Ammon's horn (tissue), 1 donor: ENCODE data around the gene SLC16A1.
"Not testable (repeated sequence)": the region's sequence is repeated elsewhere in the genome, so short reads cannot be mapped to it uniquely, and the experiment has no call there.

Experiments used
- DNase-seq: peaks from one replicate; pipeline ENCODE4 v3.0.0-alpha.2; 2016; ENCODE audit warnings: low spot score

The SLC16A1 gene

DNA sequence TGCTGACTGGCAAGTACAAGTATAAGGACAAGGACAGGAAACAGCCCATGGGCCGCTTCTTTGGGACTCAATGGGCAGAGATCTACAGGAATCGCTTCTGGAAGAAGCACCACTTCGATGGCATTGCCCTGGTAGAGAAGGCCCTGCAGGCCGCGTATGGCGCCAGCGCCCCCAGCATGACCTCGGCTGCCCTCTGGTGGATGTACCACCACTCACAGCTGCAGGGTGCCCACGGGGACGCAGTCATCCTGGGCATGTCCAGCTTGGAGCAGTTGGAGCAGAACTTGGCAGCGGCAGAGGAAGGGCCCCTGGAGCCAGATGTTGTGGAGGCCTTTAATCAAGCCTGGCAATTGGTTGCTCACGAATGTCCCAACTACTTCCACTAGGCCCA, 32.0 kb downstream of the SLC16A1 start:
- no peak for DNase-seq

GRCh38 chr1:112923234-112923958, 32.6 kb downstream of the SLC16A1 start:
- no peak for DNase-seq

DNA sequence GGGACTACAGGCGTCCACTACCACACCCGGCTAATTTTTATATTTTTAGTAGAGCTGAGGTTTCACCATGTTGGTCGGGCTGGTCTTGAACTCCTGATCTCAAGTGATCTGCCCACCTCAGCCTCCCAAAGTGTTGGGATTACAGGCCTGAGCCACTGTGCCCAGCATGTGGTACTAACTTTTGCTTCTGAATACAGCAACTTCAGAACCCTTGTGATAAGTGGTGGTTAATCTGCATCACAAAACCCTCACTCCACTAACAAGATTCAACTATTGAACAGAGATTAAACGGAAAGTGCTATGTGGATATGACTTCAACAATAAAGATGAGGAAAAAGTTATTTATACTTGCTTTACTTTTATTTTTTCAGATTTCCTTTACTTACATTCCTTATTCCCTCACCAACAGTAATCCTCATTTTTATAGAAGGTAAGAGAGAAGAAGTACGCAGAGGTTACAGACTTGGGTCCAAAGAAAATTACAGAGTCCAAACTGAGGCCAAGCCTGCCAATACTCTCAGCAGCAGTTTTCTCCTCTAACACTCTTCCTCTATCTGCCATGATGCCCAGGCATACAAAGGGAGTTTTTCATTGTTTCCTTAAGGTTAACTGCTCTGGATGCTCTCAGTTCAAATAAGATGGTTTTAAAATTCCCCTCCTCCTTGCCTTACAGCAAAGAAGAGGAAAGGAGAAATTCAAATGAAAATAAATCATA, 44.3 kb downstream of the SLC16A1 start:
- DNase-seq = no peak

GRCh38 chr1:112909847-112910246, 46.1 kb downstream of the SLC16A1 start:
- no peak for DNase-seq

DNA sequence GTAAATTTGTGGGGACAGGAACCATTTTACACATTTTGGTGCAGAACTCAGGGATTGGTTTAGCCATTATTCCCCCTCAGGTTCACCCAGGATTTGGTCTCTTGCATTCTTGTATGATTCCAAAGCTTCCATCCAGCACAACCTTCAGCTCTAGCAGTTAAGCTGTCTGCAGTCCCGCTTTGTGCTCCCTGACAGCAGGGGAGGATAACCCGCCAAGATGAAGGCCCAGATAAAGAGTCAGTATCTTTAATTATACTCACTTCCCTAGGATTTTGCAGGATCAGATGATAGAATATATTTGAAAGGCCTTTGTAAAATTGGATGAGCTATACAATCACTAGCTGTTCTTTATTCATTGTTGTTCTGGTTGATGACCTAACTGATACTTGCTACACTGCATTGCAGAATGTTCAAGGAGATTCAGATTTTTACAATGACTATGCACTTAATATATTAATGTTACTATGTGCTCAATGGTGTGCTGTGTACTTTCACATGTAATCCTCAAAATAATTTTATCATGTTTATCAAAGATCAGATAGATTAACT, 49.8 kb downstream of the SLC16A1 start:
- DNase-seq = no peak

- DNase-seq = no peak
Observed at GRCh38 chr1:112905395-112906149, 50.4 kb downstream of the SLC16A1 start.

DNA sequence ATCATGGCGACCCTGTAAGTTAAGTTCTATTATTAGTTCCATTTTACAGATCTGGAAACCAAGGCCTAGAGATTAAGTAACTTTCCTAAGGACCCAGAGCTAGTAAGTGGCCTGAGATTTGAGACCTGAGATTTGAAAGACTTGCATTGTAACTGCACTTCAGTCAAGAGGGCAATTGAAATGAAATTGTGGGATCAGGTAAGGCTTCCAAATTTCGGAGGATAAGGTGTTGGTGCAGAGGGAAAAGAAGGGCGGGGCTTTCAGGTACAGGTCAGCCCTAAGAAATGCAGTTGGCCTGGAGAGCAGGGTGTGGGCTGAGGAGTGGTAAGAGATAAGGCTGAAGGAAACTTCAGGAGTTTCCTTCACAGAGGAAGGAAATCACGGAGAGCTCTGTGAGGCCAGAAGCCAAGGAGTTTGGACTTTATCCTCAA, 51.1 kb downstream of the SLC16A1 start:
- no peak for DNase-seq

DNA sequence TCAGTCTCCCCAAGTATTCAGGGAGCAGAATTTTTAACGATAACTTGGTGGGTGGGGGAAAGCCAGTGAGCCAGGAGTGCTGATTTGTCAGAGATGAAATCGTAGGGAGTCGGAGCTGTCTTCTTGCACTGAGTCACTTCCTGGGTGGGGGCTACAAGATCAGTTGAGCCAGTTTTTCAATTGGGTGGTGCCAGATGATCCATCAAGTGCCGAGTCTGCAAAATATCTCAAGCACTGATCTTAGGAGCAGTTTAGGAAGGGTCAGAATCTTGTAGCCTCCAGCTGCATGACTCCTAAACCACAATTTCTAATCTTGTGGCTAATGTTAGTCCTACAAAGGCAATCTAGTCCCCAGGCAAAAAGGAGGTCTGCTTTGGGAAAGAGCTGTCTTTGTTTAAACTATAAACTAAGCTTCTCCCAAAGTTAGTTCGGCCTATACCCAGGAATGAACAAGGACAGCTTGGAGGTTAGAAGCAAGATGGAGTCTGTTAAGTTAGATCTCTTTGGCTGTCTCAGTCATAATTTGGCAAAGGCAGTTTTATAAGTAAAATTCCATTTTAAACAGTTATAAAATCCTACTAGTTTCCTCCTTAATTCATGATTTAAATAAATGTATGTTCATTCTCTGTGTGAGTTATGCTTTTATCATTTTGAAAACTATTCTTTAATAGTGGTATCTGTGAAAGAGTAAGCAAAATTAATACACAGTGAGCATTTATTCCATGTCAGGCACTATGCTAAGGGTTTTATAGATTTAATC, 51.7 kb downstream of the SLC16A1 start:
- DNase-seq = no peak

GRCh38 chr1:112902221-112902620, 53.8 kb downstream of the SLC16A1 start:
- DNase-seq = no peak

DNA sequence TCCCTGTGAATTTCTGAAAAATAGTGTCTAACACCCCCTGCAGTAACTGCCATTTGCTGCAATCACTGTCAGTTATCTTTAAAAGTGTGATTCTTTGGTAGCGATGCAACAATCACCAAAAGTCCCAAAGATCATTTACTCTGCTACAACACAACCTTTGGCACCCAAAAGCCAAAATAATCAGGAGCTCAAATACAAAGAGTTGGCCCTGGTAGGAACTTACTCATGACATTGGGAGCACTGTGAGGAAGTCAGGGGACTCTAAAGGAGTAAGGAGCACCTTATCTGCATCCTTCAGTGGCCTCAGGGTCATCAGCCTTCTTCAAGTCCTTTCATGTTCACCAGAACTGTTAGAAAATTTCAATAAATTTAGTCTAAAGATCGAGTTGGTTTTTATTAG, 54.6 kb downstream of the SLC16A1 start:
- DNase-seq = no peak

- no peak for DNase-seq
Observed at GRCh38 chr1:112896783-112897182, 59.2 kb downstream of the SLC16A1 start.

- no peak for DNase-seq
Observed at GRCh38 chr1:112894561-112895011, 61.4 kb downstream of the SLC16A1 start.

DNA sequence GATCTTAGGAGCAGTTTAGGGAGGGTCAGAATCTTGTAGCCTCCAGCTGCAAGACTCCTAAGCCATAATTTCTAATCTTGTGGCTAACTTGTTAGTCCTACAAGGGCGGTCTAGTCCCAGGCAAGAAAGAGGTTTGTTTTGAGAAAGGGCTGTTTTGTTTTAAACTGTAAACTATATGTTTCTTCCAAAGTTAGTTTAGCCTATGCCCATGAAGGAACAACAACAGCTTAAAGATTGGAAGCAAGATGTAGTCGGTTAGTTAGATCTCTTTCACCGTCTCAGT, 62.0 kb downstream of the SLC16A1 start:
- DNase-seq = no peak

DNA sequence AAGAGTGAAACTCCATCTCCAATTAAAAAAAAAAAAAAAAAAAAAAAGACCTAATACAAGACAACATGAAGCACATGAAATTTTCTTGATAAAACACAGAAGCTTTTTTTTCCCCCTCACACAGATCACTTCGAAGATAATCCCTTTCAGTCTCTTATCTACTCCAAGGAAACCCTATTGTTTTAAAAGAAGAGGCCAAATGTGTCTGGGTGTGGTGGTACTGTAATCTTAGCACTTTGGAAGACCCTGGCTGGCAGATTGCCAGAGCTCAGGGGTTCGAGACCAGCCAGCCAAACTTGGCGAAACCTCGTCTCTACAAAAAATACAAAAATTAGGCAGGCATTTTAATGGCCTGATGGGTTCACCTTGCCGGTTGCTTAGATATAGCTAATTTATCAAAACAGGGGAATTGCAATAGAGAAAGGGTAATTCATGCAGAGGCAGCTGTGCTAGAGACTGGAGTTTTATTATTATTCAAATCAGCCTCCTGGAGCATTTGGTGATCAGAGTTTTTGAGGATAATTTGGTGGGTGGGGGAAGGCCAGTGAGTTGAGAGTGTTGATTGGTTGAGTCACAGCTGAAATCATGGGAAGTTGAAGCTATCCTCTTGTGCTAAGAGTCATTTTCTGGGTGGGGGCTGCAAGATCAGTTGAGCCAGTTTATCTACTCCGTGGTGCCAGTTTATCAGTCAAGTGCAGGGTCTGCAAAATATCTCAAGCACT, 62.5 kb downstream of the SLC16A1 start:
- no peak for DNase-seq

GRCh38 chr1:112889906-112890305, 66.1 kb downstream of the SLC16A1 start:
- not testable (repeated sequence) for DNase-seq

- no peak for DNase-seq
Observed at GRCh38 chr1:112889052-112889768, 66.8 kb downstream of the SLC16A1 start.

GRCh38 chr1:112888630-112889029, 67.4 kb downstream of the SLC16A1 start:
- DNase-seq = no peak

GRCh38 chr1:112887599-112888283, 68.3 kb downstream of the SLC16A1 start:
- no peak for DNase-seq

GRCh38 chr1:112884996-112885395, 71.0 kb downstream of the SLC16A1 start:
- DNase-seq = not testable (repeated sequence)

- DNase-seq = no peak
Observed at GRCh38 chr1:112882271-112882744, 73.7 kb downstream of the SLC16A1 start.
